Measurements from ENCODE around the gene FRY.

Gene FRY

DNA sequence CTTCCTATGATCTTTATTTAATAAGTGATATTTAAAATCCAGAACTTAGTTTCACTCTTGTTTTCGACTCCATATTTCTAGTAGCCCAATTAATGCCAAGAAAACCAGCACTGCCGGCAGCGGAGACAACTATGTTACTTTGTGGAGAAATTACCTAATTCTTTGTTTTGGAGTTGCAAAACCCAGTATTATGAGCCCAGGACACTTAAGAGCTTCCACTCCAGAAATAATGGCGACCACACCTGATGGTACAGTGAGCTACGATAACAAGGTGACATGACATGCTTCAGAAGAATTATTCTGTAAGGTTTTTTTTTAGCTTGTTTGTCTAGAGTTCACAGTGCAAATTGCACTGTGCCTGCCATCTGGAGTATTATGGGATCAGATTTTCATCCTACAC is 147.2 kb downstream of the FRY start:
- DNase-seq, result no peak

DNA sequence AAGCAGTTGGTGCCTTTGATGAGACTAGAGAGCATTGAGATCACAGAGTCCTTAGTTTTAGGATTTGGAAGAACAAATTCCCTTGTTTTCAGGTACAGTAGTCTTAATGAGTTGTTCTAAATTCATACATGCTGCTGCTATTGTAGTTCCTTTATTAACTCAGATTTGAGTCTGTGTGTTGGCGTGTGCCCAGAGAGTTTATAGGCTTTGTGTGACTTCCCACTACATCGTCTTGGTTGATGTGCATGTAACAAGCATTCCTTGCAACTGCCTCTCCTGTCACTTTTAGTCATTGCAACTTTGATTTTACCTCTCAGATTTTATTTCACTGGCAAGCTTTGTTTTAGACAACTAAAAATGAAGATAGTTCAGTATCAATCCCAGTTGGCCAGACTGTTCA is 148.1 kb downstream of the FRY start:
- no peak for DNase-seq

DNA sequence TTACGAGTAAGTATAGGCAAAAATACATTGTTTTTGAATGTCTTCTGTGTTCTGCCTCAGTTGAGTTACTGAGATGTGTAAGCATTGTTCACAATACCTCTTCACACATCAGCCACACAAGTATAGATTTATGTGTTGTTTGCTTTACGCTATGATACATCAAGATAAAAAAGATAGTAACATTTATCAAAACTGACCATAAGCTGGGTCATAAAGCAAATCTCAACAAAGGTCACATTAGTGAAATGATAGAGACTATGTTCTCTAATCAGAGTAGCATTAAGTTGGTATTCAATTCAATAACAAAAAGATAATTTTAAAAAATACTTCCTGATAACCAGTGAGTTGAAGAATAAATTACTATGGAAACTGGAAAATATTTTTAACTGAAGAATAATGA is 156.1 kb downstream of the FRY start:
- DNase-seq, result no peak

DNA sequence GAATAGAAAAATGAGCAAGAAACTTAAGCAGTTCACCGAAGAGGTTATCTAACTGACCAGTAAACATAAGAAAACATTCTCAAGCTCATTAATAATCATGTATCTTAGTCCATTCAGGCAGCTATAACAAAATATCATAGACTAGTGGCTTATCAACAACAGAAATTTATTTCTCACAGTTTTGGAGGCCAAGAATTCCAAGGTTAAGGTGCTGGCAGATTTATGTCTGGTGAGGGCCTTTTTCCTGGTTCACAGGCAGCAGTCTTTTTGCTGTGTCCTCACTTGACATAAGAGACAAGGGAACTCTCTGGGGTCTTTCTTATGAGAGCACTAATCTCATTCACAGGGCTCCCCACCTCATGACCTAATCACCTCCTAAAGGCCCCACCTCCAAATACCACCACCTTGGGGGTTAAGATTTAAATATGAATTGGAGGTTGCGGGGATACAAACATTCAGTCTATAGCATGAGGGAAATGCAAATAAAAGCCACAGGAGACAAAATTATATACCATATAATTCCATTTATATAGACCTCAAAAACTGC is 160.0 kb downstream of the FRY start:
- DNase-seq, result no peak

DNA sequence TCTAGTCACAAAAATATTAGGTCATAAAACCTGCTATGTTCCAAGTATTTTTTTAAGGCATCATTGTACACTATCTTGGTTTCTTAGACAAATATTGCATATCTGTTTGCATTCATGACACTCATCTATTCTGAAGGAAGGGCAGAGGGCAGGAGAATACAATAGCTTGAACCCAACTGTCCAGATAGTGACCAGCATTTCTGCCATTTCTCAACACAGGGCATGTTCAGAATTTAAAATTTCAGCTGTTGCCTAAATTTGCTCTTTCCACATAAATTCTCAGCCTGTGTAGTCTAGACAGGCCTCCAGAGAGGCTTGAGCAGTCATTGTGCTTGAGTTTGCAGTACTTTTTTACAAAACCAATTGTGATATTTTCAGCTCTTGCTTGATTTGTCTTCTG is 164.1 kb downstream of the FRY start:
- no peak for DNase-seq

DNA sequence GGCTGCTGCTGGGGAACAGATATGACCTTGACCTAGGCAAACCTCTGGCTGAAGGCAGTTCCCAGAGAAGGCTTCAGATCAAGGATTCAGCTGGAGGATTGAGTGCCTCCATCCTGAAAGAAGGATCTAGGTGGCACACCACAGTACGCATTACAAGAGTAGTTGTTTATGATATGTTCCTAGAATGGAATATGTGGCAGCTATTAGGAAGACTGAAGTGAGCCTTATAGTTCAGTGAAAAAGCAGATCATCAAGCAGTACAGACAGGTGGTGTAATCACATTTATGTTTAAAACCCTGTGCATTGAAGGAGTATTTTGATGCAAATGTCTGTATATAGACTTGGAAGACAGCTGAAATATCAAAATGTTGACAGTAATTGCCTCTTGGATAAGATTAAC is 167.6 kb downstream of the FRY start:
- no peak for DNase-seq

DNA sequence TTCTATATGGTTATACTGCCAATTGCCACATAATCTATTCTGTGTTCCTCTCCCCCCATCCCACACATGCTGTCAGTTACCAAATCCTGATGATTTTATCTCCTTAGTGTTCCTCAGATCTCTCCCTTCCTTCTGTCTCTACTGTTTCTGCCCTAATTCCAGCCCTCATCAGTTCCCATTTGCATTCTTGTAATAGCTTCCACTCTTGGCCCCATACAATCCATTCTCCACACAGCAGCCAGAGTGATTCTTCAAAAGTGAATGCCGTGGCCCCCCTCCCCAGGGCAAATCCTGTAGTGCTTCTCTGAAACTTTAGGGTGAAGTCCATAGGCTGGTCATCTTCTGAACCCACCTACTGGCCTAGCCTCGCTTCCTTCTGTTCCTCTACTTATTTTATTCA is 169.2 kb downstream of the FRY start:
- no peak for DNase-seq

DNA sequence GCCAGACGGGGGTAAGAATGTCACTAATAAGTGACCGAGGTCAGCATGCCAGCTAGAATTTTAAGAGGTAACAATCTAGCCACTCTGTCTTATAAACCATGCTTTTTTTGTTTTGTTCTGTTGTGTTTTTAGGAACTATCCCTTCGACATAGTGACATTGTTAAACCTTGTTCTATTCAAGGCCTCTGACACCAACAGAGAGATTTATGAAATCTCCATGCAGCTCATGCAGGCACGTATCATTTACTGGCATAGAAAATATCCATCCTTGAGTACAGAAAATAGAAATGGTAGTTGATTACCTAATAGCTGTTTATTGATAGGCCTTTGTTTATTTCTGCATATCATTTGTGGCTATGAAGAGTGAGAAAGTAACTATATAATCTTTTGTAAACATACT is 170.2 kb downstream of the FRY start:
- DNase-seq, result no peak

DNA sequence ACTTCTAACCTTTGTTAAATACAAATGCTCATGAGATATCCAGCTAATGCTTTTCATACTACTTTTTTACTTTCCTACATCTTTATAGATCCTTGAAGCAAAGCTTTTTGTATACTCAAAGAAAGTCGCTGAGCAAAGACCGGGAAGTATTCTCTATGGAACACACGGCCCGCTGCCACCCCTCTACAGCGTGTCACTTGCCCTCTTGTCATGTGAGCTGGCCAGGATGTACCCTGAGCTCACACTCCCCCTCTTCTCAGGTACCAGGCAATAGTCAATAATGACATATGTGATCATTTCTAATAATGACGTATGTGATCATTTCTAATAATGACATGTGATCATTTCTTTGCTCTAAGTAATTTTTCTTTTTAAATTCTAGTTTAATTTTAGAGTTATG is 170.7 kb downstream of the FRY start:
- no peak for DNase-seq

DNA sequence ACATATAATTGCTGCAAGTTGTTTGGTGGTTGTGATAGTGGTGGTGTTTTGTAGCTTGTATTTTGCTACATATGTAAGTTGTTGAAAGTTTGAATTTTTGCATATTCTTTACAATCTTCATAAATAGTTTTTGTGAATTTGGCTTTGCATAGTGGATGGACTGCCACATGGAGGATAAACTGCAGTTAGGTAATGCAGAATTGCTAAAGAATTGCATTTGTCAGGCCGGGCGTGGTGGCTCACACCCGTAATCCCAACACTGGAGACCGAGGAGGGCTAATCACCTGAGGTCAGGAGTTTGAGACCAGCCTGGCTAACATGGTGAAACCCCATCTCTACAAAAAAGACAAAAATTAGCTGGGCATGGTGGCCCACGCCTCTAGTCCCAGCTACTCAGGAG is 171.6 kb downstream of the FRY start:
- DNase-seq, result no peak

DNA sequence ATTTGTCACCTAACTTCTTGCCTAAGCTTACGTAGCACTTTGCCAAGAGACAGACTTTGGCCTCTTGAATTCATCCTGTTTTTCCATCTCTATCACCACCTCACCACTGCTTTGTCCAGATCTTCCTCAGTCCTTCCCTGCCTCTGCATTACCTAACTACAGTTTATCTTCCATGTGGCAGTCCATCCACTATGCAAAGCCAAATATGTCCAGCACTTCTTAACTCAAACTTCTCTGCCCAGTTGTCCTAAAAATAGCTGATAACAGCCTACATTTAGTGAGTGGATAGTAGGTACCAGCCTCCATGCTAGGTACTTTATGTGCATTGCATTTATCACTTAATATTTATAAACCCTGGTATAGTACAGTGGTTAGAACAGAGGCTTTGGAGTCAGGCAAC is 172.2 kb downstream of the FRY start:
- DNase-seq, result no peak

DNA sequence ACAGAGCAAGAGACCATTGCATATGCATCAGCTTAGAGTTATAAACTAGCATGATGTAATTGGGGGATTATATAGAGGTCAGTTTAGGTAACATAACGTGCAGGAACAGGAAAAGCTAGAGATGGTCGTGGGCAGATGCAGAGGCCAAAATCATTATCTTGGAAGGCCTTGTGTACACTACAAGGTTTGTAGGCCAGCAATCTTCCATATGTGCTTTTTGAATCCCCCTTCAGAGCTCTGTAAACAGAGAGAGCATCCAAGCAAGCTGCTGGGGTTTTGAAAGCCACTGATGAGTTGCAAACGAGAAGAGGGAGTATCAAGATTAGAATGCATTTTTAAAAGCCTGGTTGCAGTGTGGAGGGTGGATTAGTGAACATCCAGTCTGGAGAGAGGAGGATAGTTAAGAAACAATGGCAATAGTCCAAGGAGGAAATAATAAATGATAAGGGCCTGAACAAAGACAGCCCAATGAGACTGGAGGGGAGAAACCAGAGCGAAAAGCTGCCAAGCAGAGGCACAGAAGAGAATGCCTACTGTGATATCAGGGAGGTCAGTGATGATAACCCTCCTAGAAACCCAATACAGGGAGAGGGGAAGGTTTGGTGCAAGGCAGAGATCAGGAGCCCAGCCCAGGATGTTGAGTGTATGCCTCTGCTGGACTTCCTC is 174.0 kb downstream of the FRY start:
- no peak for DNase-seq

DNA sequence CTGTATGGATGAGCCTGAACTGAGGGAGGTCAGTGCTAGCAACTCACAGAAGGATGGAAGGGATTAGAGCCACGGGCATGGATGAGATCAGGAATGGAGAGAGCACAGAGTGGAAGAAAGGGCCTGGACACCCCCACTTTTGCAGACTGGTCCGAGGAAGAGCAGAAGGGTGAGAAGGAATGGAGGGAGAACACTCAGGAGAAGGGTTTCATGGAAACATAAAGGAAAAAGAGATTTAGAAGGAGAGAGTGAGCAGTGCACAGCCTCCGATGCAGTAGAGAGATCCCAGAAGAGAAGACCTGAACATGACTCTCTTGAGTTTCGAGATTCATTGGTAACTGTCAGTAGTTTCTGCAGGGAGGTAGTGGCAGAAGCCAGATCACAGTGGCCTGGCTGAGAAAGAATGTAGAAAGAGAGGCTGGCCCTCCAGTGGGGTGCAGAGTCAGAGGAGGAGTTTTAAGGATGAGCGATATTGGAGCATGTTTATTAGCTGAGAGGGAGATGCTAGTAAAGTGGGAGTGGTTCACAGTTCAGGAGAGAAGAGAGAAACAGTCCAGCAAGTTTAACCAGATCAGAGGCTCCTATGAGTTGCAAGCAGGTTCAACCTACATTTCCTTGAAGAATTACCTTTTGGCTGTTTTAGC is 174.6 kb downstream of the FRY start:
- no peak for DNase-seq

DNA sequence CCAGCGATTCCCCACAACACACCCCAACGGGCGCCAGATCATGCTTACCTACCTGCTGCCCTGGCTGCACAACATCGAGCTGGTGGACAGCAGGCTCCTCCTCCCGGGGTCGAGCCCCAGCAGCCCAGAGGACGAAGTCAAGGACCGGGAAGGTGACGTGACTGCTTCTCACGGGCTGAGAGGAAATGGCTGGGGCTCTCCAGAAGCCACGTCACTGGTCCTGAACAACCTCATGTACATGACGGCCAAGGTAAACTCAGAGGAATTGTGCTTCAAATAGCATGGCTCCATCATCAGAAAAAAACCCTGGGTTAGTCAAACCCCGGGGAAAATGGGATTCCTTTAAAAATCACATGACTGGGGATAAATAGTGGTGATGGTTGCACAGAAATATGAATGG is 177.3 kb downstream of the FRY start:
- no peak for DNase-seq

DNA sequence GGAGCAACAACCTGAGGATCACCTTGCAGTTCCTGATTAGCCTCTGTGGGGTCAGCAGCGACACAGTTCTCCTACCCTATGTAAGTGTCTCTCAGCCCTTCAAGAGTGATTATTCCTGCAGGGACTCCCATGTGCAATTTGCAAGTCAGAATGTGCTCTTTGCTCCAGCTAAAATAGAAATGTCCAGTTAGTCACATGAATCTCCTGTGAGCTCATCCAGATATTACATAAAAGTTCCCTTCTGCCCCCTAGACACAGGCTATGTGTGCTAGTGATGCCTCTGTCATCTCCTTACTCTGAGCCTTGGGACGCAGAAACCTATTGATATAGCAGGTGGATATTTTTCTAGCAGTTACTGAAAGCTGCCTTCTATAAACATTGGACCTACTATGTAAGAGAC is 178.1 kb downstream of the FRY start:
- no peak for DNase-seq

DNA sequence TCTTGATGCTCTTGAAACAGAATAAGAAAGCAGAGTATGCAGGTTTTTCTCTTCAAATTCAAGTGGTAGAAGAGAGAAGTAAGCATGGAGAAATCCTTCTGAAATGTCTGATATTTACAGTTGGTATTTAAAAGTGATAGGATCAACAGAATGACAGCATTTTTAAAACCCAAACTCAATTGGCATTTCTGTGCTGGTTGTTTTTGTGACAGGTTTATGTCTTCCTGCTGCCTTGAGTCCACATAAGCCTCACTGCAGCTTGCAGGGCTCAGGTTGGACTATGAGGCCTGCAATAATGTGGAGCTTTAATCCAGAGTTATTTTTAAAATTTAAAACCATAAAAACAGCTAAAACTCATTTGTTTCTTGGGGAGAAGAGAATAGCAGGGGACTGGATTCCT is 178.5 kb downstream of the FRY start:
- no peak for DNase-seq

DNA sequence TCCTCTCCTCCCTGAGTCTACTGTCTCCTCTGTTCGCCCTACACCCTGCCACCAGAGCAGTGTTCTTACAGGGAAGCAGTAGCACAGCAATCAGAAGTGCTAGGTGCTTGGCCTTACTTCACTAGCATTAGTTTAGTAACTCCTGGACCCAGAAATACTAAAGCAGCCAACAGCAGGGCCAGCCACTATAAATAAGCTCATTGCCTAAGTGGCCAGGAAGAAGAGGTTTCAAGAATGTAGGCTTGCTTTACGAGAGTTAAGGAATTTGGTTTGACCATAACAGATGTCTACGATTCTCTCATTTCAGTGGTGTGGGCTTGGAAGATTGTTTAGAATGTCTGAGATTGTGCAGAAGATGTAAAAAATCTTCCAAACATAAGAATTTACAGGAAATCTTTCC is 180.2 kb downstream of the FRY start:
- no peak for DNase-seq

DNA sequence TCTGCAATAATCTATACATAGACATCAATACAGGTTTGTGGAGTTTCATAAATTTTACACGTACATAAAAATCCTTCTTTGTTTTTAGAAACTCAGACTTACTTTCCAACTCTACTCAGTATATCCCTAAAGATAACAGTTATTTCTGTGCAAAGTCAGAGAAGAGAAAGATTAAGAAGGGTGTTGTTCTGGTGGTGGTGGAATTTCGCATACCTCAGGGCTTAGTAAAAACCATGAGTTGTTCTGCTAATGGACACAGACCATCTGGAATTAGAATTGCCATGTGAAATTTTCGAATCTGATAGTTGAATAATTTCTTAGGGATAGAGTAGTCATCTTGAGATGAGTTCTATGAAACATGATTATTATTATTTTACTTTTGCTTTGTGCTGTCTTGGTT is 180.8 kb downstream of the FRY start:
- no peak for DNase-seq

DNA sequence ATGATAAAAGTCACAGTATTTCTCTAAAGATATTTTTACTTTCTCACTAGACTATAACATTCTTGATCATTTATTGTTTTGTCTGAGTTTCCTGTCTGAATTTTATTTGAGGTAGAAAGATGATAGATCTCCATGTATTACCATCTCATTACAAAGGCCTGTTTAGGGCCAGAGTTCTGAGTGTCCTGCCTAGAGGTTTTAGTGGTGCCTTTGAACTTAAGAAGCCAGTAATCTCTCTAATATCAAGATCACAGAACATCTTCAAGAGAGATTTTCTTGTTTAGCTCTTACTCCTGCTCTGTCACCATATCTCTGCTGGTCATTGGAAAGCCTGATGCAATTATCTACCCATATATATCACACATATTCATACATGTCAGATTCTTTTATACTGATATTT is 182.1 kb downstream of the FRY start:
- no peak for DNase-seq

DNA sequence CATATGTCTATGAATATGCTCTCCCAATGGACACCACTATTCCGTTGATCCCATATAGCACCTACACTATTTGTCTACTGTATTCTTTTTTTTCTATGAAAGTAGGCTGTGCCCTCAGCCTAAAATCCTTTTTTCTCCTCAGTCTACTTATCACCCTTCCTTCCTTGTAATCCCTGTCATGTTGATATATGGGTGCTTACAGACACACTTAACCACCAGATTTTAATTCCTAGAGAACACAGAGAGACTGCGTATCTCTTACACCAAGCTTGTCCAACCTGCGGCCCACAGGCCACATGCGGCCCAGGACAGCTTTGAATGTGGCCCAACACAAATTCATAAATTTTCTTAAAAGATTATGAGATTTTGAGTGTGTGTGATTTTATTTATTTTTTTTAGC is 182.5 kb downstream of the FRY start:
- DNase-seq, result no peak

DNA sequence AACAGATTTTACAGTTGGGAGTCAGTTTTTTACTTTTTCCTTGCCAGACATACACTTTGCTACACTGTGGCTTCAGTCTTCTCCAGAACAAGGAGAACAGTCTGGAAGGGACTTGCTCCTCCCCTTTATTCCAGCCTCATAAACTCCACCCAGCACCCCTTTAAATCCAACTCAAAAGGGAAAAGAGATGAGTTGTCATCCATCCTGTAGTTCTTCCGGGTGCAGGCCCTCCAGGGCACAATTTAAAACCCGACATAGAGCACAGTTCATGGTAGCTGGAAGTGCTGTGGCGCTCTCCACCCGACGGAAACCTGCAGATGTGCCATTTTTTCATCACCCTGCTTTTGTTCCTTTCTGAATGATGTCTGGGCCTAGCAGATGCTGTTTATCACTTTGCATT is 184.7 kb downstream of the FRY start:
- no peak for DNase-seq

DNA sequence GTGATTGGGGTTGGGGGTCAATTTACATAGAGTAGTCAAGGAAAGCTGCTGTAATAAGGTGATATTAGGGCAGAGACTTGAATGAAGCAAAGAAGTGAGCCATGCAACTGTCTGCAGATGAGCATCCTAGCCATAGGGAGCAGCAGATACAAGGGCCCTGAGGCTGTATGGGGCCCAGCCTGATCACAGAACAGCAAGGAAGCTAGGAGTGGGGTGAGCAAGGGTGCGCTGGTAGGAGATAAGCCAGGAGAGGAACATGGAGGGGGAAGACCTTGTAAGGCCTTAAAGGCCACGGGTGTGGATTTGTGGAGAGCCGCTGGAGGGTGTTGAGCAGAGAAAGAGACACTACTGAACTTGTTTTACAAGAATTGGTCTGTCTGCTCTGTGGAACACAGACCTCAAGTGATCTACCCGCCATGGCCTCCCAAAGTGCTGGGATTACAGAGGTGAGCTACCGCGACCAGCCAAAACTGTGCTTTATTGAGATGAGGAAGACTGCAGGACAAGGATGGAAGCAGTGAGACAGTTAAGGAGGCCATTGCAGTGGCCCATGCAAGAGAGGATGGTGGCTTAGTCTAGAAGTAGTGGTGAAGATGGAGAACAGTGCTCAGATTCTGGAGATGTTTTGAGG is 190.6 kb downstream of the FRY start:
- DNase-seq, result no peak

DNA sequence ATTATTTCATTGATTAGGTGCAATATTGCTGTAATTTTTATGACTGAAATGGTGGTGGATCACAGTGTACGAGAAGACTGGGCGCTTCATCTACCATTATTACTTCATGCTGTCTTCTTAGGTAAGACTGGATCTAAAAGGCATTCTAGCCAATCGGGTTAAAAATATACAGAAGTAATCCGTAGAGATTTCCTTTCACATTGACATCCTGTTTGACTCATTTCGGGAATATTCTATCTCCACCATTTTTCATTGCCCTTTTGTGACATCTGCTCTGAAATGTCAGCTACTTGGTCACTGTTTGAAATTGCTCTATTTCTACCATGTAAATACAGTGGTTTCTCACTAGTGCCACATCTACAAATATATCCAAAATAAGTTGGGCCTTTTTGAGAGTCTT is 193.3 kb downstream of the FRY start:
- no peak for DNase-seq

DNA sequence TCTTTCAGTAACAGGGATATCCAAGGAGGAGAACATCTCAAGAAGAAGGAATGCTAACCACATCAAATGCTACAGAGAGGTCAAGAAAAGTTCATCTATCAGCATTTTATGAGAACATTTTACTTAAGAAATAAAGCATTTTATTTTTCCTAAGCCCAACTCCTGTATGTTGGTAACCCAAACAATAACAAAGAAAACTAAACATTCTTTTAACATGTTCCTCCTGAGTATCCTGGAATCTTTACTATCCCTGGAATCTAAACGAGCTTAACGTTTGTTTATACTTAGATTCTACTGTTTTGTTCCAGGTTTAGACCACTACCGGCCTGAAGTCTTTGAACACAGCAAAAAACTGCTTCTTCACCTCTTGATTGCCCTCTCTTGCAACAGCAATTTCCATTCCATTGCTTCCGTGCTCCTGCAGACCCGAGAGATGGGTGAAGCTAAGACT is 193.9 kb downstream of the FRY start:
- DNase-seq, result no peak
